ENCODE results near the gene DSPP.

The DSPP gene

GRCh38 chr4:87632469-87632868 lies 24.1 kb downstream of the DSPP start:
- DNase-seq = no peak

GRCh38 chr4:87633243-87633642 lies 24.9 kb downstream of the DSPP start:
- DNase-seq = no peak

- no peak for DNase-seq
Observed at GRCh38 chr4:87644286-87644685, 36.0 kb downstream of the DSPP start.

- DNase-seq = no peak
Observed at GRCh38 chr4:87649980-87650379, 41.7 kb downstream of the DSPP start, which contains the start of gene DMP1. TSS of gene DMP1 (plus strand) at chr4:87650280. CDS start at chr4:87656493, 6,213 bp downstream.

DNA sequence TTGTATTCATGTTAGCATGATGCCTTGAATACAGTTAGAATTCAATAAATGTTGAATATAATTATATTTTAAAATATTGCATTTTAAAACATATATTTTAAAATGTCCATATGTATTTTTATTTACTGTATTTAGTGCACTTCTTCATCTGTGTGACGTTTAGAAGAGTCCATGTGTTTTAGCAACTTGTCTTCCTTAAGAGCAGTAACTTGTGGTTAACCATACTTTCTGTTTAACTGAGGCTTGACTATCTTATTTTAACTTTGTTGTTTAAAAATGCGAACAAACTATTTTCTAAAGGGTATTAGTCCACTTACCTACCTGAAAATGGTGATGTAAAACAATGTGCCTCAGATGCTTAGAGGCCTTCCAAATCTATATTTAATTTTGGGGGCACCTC lies 42.6 kb downstream of the DSPP start:
- no peak for DNase-seq

GRCh38 chr4:87651941-87652340 lies 43.6 kb downstream of the DSPP start:
- no peak for DNase-seq

DNA sequence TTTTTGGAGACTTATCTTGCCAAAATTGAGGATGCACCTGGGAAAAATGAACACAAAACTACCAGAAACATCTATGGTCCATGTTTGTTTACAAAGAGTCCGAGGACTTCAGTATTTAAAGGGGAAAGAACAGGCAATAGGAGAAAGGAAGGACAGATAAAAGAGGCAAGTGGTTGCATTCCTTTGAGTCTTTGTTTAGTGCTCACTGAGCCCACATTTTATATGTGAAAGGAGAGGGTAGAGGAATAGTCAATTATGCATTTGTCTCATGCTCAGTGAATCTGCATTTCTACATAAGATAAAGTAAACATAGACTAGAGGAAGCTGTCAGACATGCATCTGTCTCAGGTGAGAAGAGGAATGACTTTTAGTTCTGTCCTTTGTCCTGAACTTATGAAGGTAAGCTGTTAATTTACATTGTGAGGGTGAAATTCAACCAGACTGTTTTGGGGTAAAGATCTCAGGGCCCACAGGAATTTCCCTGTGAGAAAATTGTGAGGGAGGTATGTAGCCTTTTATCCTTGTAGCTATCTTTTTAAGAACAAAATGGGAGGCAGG lies 46.2 kb downstream of the DSPP start:
- DNase-seq = no peak

- no peak for DNase-seq
Observed at GRCh38 chr4:87657525-87657924, 49.2 kb downstream of the DSPP start.

DNA sequence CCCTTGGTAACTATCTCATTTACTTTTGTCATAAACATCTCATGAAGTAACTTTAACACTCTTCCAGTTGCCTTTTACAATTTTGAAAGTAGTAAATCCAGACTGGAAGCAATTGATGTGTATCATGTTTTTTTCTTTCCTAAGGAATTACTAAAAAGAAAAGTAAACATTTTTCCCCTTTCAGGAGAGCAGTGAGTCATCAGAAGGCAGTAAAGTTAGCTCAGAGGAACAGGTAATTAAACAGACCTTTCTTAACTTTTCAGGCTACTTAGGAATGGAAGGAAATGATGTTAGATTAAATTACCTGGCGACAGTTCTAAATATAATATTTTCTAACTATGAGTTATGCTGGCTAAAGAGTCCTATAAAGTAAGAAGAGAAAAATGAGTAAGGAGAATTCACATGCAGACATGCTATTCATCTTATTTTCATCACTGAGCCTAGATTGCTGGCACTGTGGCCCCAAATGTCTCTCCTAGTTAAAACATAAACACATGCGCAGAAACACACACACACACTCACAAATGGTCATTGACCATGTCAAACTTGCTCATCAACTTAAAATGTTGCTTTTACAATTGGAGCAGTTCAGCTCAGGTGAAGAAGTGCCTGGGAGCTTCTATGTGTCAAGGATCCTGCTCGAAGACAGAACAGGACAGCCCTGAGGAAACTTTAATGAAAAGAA lies 51.1 kb downstream of the DSPP start:
- no peak for DNase-seq

DNA sequence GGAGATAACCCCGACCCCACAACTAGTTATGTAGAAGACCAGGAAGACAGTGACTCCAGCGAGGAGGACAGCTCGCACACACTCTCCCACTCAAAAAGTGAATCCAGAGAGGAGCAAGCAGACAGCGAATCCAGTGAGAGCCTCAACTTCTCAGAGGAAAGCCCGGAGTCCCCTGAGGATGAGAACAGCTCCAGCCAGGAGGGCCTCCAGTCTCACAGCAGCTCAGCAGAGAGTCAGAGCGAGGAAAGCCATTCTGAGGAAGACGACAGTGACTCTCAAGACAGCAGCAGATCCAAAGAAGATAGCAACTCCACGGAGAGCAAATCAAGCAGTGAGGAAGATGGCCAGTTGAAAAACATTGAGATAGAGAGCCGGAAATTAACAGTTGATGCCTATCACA lies 54.5 kb downstream of the DSPP start:
- DNase-seq = no peak

Measured in CD4-positive, alpha-beta T cell treated with Interferon gamma for 1 hour (primary cell).